Fibroblast of villous mesenchyme (primary cell): ENCODE measurements around the gene KMT2A. TPM values are rescaled to one million over a fixed set of nuclear protein-coding genes. Genes with fewer than 3 reads are reported as not detected.
A peak's percentile ranks its signal among the peaks of the same experiment; 100 is the strongest.

ENCODE experiments used
- DNase-seq: peaks from one replicate; pipeline ENCODE4 v3.0.0-alpha.2; 2010; ENCODE audit warnings: low read depth
- H3K4me3 ChIP-seq: 2 replicates; pipeline ENCODE4 v1.5.1; 2011; ENCODE audit warnings: low read depth, mild to moderate bottlenecking, low read length
- total RNA-seq: library from RNA; depleted of rRNA; stranded (reverse); fragments of >200 nt; gene quantifications from 2 replicates; pipeline ENCODE4 v1.2.3, GENCODE V29; 2012
- TF ChIP-seq, protein P1 (sequence below): IDR thresholded peaks from 2 replicates; pipeline ENCODE4 v1.5.1; 2012; ENCODE audit warnings: low read depth, mild to moderate bottlenecking, low read length; ENCODE audit not compliant: insufficient read depth

The KMT2A gene
- total RNA-seq, 1 donor, result 47.1 TPM

DNA sequence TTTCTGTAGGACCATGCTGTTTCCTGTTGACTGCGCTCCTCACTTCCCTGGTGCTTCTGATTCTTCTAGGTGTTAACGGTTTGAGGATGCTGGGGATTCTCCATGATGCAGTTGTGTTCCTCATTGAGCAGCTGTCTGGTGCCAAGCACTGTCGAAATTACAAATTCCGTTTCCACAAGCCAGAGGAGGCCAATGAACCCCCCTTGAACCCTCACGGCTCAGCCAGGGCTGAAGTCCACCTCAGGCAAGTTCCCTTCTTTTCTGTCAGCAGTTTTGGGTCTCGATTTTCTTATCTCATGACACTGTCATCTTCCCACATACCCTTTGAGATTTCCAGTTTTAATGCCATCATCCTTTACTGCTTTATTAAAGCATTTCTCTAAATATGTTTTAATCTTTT lies 83.3 kb downstream of the KMT2A start:
- DNase-seq, result no peak
- H3K4me3 ChIP-seq, result no peak overlapping the region
- TF ChIP-seq, protein P1, sequence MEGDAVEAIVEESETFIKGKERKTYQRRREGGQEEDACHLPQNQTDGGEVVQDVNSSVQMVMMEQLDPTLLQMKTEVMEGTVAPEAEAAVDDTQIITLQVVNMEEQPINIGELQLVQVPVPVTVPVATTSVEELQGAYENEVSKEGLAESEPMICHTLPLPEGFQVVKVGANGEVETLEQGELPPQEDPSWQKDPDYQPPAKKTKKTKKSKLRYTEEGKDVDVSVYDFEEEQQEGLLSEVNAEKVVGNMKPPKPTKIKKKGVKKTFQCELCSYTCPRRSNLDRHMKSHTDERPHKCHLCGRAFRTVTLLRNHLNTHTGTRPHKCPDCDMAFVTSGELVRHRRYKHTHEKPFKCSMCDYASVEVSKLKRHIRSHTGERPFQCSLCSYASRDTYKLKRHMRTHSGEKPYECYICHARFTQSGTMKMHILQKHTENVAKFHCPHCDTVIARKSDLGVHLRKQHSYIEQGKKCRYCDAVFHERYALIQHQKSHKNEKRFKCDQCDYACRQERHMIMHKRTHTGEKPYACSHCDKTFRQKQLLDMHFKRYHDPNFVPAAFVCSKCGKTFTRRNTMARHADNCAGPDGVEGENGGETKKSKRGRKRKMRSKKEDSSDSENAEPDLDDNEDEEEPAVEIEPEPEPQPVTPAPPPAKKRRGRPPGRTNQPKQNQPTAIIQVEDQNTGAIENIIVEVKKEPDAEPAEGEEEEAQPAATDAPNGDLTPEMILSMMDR, result no peak

DNA sequence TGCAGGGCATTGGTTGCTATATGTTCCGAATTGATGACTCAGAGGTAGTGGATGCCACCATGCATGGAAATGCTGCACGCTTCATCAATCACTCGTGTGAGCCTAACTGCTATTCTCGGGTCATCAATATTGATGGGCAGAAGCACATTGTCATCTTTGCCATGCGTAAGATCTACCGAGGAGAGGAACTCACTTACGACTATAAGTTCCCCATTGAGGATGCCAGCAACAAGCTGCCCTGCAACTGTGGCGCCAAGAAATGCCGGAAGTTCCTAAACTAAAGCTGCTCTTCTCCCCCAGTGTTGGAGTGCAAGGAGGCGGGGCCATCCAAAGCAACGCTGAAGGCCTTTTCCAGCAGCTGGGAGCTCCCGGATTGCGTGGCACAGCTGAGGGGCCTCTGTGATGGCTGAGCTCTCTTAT lies 85.6 kb downstream of the KMT2A start:
- DNase-seq, result no peak
- TF ChIP-seq, protein P1, result no peak
- H3K4me3 ChIP-seq, result no peak overlapping the region

DNA sequence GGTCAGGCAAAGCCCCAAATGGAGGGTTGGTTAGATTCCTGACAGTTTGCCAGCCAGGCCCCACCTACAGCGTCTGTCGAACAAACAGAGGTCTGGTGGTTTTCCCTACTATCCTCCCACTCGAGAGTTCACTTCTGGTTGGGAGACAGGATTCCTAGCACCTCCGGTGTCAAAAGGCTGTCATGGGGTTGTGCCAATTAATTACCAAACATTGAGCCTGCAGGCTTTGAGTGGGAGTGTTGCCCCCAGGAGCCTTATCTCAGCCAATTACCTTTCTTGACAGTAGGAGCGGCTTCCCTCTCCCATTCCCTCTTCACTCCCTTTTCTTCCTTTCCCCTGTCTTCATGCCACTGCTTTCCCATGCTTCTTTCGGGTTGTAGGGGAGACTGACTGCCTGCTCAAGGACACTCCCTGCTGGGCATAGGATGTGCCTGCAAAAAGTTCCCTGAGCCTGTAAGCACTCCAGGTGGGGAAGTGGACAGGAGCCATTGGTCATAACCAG lies 86.3 kb downstream of the KMT2A start:
- DNase-seq, result peak; percentile 41
- TF ChIP-seq, protein P1, result peak; percentile 56
- no peak overlapping the region for H3K4me3 ChIP-seq

DNA sequence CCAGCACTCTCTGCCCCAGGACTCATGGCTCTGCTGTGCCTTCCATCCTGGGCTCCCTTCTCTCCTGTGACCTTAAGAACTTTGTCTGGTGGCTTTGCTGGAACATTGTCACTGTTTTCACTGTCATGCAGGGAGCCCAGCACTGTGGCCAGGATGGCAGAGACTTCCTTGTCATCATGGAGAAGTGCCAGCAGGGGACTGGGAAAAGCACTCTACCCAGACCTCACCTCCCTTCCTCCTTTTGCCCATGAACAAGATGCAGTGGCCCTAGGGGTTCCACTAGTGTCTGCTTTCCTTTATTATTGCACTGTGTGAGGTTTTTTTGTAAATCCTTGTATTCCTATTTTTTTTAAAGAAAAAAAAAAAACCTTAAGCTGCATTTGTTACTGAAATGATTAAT lies 88.1 kb downstream of the KMT2A start:
- TF ChIP-seq, protein P1, result no peak
- no peak overlapping the region for H3K4me3 ChIP-seq
- no peak for DNase-seq

DNA sequence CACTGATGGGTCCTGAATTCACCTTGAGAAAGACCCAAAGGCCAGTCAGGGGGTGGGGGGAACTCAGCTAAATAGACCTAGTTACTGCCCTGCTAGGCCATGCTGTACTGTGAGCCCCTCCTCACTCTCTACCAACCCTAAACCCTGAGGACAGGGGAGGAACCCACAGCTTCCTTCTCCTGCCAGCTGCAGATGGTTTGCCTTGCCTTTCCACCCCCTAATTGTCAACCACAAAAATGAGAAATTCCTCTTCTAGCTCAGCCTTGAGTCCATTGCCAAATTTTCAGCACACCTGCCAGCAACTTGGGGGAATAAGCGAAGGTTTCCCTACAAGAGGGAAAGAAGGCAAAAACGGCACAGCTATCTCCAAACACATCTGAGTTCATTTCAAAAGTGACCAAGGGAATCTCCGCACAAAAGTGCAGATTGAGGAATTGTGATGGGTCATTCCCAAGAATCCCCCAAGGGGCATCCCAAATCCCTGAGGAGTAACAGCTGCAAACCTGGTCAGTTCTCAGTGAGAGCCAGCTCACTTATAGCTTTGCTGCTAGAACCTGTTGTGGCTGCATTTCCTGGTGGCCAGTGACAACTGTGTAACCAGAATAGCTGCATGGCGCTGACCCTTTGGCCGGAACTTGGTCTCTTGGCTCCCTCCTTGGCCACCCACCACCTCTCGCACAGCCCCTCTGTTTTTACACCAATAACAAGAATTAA lies 88.6 kb downstream of the KMT2A start:
- TF ChIP-seq, protein P1, result no peak
- DNase-seq, result no peak
- no peak overlapping the region for H3K4me3 ChIP-seq

DNA sequence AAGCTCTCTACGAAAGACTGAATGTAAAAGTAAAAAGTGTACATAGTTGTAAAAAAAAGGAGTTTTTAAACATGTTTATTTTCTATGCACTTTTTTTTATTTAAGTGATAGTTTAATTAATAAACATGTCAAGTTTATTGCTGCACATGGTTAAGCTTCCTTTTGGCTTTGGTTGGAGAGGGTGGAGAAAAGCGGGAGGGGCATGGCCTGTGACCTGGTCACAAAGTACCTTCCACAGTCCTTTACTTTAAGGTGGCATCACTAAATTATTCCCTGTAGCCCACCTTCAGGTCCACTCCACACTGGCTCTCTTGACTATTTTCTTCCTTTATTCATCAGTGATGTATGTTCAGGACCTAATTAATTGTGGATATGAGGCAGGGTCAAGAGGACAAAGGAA lies 90.4 kb downstream of the KMT2A start:
- TF ChIP-seq, protein P1, result no peak
- no peak overlapping the region for H3K4me3 ChIP-seq
- no peak for DNase-seq

DNA sequence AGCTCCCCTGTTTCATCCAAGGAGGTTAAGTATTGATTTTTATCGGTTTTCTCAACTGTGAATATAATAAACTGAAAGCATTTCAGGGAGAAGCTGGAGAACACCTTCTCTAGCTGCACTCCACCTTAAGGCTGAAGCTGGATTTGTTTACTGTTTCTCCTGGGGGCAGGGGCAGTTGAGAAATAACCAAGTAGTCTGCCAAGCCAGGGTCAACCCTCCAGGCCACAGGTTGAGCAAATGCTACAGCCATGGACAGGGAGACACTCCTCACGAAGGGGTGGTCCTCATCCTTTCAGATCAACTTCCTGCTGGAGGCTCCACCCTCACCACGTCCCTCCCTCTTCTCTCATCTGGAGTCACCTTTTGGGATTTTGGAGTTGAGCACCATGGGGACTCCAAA lies 90.8 kb downstream of the KMT2A start, which contains the start of gene TTC36:
TTC36 (plus strand) TSS at position 366 of the 400 bp plus-strand sequence; CDS start at position 387, 21 bp downstream.
- TF ChIP-seq, protein P1, result no peak
- DNase-seq, result peak; percentile 26
- no peak within 1 kb of the TSS for H3K4me3 ChIP-seq
